NCI-H128 (cell line): Measurements from ENCODE around the gene STARD13.

ENCODE experiments used
- DNase-seq: peaks from one replicate; lab custom pipeline; 2025; ENCODE audit not compliant: unreplicated experiment; lab: John Stamatoyannopoulos, UW

The STARD13 gene

DNA sequence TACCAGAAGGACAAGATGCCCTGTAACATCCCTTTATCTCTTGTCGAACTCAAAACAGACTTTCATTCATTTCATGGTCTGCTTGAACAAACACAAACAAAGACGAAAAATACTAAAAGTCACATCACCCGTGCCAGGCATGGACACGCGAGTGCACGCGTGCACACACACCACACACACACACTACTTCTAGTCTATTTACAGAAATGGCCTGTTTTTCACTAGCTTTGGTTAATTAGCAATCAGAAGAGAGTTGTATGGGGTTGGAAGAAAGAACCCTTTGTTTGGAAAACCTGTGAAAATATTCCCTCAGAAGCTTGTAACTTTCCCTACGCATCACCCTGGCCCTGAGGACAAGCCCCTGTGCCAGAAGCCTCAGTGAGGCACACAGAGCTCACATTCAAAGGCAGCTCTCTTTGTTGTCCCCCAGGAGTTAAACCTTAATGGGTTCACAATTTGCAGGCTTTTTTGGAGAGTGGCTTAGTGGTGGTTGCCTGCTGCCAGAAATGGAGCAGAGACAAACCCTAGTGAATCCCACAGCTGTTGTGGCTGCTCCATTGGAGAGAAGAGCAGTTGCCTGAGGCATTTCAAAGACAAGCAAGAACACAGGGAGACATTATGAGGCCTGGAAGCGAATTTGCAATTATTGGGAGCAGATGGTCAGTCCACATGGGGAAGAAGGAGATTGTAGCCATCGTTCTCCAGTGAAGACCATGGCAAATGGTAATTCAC, 55.9 kb downstream of the STARD13 start:
- DNase-seq: no peak

DNA sequence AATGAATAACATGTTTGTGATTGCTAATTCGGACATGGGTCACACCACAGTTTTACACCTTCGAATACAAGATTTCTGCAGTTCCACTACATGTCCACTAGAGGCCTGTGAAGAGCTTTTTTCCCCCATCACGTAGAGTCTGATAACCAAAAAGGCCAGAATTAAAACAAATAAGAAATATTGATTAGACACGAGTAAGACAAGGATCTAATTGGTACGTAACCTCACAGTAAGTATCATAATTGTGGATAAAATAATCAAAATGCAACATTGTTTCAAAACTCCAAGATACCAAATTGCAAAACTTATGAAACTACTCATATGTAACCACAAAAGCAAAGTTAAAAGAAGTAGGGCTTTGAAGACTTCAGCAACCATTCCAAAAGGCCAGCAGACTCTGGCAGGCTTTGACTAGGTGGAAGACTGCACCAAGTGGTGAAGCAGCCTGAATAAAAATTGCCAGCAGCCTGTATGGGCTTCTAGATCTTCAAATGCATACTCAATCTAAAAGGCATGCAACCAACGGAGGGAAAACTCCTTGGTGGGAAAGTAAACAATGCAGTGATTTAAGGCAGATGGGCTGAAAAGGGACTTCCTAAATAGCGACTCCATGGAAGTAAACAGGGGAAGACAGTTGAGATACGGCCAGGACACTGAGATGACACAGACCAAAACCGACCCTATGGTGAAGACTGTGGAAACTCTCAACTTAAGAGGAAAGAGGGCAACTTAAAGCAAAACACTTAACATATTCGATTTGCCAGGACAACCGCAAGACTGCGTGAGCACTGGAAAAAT, 56.7 kb downstream of the STARD13 start:
- no peak for DNase-seq

DNA sequence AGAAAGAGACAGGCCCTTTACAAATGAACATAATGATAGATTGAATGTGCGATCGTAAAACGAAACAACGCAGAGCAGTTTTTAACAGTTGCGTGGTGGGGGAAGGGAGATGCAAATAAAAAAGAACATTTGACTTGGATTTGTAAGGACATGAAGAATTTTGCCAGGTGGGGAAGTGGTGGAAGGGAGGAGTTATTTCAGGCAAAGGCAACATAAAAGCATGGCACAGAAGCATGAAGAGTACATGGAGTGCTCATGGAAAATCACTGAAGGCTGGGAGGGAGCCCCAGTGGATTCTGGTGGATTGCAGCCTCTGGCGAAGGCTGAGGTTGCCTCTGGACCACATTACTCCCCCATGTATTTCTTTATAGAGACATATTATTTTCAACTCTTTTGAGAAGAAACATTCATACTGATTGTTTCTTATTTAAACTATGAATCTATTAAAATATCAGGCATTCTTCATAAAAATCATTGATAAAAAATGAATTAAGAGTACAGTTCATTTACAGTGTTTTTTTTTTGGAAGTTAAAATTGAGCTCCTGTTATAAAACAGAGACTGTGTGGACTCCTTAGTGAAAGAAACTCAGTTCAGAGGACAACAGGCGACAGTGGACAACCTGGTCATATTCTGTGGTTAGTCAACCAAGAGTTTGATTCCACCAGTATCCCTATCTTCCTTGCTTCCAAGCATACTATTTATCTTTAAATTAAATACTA, 57.5 kb downstream of the STARD13 start:
- no peak for DNase-seq

DNA sequence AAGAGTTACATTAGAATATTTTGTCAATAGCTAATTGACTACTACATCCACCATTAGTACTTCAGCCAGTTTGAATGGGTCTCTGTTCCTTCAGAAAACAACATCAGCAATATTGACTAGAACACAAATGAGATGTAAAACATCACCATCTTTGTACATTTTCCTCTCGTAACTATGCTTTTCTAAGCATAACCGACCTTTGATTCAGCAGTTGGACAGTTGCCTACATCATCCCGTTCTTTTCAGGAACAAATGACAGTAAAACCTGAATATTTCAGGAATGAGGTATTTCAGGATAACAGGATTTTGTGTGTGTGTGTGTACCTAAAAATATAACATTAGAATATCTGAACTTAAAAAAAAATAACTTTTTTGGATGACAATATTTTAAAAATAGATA, 60.9 kb downstream of the STARD13 start:
- no peak for DNase-seq

DNA sequence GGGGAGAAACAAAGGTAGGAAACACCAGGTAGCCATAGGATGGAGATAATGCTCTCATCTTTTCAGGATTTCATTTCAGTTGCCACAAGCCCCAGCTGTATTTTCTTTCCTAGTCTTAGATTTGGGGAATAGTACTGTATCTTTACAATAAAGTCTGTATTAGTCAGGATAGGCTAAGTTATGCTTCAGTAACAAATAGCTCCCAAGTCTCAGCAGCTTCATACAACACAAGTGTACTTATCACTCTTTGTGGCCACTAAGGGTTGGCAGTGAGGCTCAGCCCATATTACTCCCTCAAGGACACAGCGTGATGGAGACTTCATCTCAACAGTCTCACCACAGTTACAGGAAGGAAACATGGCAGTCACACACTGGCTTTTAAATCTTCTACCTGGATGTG, 61.4 kb downstream of the STARD13 start:
- no peak for DNase-seq

DNA sequence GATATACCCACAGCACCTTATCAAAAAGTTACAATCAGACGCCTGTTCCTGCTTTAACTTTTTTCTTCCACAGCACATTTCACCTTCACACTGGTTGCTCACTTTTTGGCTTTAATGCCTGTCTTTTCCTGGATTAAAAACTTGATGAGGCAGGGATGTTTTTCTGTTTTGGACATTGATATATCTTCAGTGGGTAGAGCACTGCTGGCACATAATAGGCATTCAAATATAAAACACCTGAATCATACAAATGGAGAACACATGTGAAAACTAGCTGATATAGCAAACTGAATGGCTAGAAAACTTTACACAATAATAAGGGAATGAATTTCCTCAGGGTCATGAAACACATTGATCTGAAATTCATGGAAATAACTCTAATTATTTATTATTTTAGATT, 65.6 kb downstream of the STARD13 start:
- no peak for DNase-seq

DNA sequence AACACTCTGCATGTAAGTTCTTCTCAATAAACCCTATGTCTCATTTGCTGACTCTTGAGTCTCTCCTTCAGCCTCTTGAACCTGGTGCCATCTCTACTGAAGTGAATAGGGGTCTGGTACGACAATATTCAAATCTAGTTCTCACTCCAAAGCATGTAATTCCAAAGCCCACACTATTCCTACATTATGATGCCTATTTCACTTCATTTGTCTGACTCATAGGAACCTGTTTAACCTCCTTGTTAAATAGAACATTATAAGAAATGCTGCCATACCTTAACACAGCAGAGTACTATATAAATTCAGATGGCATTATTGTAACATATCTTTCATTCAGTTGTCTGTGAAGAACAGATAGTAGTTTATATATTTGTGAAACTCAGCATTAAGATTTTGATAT, 67.1 kb downstream of the STARD13 start:
- no peak for DNase-seq

DNA sequence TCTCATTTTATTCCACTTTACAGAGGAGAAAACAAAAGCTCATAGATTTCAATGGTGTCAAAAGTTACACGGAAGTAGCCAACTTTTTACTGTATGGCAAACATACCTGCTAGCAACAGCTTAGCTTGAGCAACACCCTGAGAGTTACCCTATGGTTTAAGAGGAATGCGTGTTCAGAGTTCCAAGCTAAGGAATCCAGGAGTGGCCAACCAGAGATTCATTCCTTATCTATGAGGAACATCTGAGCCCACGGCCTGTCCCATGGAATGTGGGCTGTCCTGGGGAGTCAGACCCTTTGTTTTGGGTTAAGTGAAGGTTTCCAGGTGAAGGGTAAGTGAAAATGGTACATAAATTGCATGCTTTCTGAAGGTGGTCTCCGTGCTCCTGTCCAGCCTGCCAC, 67.5 kb downstream of the STARD13 start:
- DNase-seq: no peak

DNA sequence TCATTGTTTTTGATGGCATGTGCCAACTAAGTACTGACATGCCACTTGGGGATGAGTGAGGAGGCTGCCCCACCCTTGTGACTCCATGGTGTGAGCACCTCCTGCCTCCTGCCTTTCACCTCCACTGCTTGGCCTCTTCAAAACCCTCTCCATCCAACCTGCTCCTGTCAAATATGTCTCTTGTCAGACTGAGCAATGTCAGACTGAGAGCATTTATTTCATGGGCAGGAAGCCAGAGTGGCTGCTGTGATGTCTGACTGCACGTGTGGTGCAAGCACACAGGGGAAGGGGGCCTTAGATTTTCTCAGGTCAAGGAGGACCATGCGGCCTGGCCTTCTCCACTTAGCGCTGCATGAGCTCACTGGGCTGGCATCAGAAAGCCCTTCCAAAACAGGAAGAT, 68.3 kb downstream of the STARD13 start:
- DNase-seq: no peak

DNA sequence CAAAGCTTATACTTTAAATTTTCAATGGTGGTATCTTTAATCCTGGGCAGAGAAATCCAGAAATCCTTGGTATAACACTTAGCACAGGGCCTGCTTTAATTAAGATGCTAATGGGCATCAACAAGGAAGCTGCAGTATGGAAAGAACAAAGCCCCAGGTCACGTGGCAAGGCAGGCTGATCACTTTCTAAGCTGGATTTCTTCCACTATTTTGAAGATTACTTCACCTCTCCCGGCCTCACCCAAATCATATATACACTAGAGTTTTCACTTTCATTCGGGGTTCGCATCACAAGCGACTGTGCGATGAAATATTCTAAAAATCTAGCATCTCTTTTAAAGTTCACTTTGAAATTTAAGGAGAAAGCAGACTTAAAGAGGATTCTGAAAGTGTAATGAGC, 71.8 kb downstream of the STARD13 start:
- DNase-seq: no peak

DNA sequence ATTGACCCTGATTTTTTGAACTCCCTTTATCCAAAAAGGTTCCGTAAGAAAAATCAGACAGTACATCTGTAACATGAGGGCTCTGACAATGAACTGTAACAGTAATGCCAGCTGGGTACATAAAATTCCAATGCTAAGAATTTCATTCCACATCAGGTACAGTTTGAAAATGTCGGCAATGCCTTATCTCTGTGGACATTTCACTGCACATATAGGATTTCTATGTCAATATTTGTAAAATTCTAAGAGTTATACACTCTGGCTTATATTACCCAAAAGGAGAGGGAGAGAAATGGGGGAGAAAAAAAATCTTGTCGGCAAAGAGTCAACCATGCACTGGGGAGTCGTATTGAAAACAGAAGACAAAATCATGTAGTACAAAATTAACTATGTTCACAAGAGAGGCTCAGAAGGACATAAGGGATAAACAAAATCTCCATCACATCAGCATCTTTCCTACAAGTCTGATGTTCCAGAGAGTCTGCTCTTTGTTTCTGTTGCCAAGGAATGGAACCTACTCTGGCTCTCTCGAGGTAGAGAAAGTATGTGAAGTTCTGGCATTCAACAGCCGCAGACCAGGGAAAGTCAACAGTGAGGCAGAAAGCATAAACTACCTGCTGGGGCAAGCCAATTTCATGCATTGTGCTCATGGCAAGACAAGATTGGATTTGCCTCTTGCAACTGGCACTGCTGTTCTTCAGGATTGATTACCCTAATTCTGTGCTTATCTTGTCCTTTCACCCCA, 72.4 kb downstream of the STARD13 start:
- no peak for DNase-seq

DNA sequence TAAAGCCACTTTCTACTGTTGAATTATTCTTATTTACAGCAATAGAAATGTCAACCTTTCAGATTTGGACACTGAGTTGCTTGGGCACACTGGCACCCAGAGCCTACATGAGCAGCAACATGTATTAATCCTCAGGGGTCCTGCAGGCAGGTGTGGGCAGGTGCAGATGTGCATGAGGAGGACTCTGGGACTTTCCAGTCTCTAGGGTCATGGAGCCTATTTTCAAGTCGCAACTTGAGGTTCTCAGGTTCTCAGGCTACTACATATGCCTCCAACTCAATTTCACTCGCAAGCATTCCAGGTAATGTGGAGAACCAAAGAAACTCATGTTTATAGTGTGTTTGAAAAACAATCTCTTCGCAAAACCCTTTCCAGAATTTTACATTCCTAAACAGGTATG, 73.2 kb downstream of the STARD13 start:
- no peak for DNase-seq

DNA sequence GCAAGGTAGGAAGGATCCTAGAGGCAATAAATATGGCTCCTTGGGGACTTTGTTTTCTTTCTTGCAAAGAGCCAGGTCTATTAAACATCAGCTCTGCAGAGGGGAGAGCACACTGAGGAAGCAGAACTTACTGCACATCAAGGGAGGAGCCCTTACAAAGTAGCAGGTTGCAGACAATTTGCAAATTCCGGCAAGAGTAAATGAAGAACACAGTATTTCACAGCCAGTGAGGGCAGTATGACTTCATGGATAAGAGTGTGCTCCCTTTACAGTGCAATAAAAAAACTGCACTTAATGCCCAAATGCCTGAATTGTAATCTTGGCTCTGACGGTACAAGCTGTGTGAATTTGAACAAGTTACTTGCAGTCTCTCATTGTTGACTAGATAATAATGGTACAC, 75.5 kb downstream of the STARD13 start:
- DNase-seq: no peak

DNA sequence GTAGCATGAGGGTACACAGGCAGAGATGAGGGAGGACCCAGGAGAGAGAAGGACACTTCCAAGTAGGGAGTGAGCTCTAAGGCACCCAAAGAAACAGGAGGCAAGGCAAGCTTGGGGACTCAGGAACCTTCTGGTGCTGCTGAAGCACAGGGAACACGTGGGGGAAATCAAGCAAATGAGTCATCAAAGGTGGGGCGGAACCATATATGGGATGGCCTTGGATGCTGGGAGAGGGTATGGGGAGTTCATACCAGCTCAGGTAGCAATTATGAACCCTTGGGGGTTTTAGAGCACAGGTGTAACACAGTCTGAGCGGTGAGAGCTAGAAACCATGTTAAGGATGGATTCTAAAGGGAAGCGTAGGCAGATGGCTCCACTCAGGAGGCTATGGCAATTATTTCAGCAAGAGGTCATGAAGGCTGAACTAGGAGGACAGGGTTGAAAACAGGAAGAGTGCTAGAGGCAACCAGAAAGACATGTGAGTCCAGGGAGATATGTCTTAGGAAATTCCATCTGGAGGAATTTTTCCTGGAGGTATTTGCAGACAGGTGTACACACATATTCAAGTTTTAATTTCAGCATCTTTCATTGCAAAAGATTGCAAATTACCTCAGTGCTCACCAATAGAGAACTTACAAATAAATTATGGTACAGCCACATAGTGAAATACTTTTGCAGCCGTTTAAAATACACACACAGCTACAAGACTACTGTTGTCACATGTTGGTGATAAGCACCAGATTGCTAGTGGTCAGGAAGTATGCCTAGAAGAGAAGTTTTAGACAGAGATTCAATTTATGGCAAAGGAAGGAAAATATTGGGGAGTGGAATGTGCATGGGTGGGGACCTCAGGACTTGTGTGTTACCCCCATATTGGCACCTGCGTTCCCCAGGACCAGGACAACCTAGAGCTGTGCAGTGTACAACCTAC, 77.0 kb downstream of the STARD13 start:
- no peak for DNase-seq

DNA sequence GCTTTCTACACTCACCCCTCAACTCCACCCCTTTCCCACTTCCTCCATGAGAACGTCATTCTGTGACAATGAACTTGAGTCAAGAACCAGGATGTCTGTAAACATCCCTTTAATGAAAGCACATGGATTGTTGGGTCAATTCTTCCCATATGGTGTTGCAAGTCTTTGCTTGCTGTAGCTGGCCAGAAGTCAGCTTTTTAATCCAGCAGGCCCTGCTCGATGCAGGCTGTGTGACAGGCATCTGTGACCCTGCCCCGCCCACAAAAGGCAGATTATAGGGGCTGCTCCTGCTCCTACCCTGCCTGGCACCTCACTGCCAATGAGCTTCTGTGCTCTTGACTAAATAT, 78.0 kb downstream of the STARD13 start:
- no peak for DNase-seq

DNA sequence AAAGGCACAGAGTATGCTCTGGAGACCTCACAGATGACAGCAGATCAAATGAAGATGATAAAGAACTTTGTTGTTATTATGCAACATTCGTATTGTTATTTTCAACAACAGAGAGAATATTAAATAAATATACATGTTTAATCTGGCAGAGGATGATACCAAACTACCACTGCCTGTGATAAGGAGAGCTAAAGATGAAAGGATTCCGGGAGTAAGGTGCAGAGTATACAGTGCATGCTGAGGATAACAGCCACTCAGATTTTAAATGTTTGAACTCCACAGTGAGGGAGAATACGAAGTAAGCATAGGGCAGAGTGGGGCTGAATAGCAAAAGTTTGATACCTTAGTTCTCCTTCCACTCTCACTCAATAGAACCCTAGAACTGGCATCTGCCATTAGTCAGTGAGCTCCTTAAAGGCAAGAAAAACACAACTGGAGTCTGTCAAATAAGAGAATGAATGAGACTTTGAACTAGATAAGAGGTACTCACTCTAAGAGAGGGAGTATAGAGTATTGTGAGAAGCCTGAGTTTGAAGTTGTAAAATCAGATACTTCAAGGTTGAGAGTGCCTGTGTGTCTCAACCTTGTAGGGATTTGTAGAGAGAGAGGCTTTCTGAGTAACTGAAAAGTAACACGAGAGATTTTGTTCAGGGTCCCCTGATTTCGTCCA, 78.5 kb downstream of the STARD13 start:
- DNase-seq: no peak

DNA sequence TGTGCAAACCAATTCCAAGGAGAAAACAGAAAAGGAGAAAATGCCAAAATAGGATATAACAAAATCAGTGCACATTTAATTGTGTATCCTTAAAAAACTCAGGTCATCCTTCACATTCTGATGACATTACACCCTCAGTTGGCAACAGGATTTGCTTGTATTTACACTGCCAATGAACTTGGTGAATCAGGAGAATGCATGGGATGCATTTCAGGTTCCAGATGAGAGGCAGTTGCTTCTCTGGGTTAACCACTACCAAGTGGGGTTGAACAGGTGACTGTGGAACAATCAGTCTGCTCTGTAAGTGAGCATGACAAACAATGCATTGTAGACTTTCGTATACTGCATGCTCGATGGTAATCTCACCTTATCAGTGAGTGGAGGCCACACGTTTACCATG, 79.1 kb downstream of the STARD13 start:
- DNase-seq: no peak

DNA sequence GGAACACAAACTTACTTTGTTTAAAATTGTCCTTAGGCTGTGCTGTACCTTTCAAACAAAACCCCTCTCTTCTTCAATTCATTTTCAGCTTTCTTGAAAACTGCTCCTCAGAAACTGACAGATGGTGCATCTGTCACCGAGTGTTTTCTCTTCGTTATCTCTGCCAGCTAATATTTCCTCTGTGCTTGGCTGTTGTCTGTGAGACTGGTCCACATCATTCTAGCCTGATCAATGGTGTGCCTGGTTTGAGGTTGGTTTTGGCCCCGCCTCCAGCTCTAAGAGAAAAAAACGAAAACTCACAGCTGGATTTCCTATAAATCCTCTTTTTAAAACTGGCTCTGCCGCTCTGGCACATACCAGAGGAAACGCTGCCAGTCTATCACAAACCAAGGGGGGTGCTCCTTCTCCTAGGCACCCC, 79.7 kb downstream of the STARD13 start:
- DNase-seq: no peak

DNA sequence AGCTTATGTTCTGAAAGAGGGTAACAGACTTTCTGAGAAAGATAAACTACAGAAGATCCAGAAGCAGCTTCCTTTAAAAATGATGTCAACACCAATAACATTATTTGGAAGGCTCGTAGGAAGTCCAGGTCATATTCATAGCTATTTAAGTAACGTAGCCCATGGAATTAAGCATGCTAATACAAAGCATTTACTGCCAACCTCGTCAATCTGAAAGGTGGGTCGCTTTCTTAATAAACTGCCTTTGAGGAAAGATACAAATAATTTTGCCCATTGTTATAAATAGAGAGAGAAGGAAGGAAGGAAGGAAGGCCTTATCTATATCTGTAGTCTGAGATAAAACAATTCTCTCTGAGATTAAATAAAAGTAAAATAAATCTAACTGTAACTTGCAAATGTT, 80.3 kb downstream of the STARD13 start:
- DNase-seq: no peak
